ENCODE results near the gene PSPN.

PSPN gene

GRCh38 chr19:6415591-6416190, 40.0 kb upstream of the PSPN start:
- Histone ChIP-seq H3K4me3 (ENCODE audit: extremely low read depth, insufficient read depth, low read length, poor library complexity, severe bottlenecking) (no peak overlapping the region), H3K36me3 (ENCODE audit: control insufficient read depth, insufficient read depth, low read length) (peaks cover 82% of the 10 kb centered on the region), H3K9me3 (ENCODE audit: control insufficient read depth, low read length) (no peaks in the 10 kb centered on the region), H3K27ac (ENCODE audit: low read depth, low read length, severe bottlenecking) (no peak overlapping the region), H3K4me1 (ENCODE audit: control insufficient read depth, insufficient read depth, low read length, poor library complexity, severe bottlenecking) (no peaks in the 10 kb centered on the region)
- WGBS, 2 experiments (ENCODE audit: insufficient coverage in 2 of 2) = 92 to 96% methylated on average over 19 to 32 of the region's 32 CpGs

- no peak overlapping the region for H3K27ac ChIP-seq (ENCODE audit: low read depth, low read length, severe bottlenecking)
- H3K4me3 ChIP-seq (ENCODE audit: extremely low read depth, insufficient read depth, low read length, poor library complexity, severe bottlenecking) = no peak overlapping the region
- no peaks in the 10 kb centered on the region for H3K4me1 ChIP-seq (ENCODE audit: control insufficient read depth, insufficient read depth, low read length, poor library complexity, severe bottlenecking)
- peaks cover 75% of the 10 kb centered on the region for H3K36me3 ChIP-seq (ENCODE audit: control insufficient read depth, insufficient read depth, low read length)
- no peaks in the 10 kb centered on the region for H3K9me3 ChIP-seq (ENCODE audit: control insufficient read depth, low read length)
- 96 to 98% methylated on average over 36 to 43 of the region's 47 CpGs for WGBS, 2 experiments (ENCODE audit: insufficient coverage in 2 of 2)
Measured at GRCh38 chr19:6414793-6415590, 39.3 kb upstream of the PSPN start.

DNA sequence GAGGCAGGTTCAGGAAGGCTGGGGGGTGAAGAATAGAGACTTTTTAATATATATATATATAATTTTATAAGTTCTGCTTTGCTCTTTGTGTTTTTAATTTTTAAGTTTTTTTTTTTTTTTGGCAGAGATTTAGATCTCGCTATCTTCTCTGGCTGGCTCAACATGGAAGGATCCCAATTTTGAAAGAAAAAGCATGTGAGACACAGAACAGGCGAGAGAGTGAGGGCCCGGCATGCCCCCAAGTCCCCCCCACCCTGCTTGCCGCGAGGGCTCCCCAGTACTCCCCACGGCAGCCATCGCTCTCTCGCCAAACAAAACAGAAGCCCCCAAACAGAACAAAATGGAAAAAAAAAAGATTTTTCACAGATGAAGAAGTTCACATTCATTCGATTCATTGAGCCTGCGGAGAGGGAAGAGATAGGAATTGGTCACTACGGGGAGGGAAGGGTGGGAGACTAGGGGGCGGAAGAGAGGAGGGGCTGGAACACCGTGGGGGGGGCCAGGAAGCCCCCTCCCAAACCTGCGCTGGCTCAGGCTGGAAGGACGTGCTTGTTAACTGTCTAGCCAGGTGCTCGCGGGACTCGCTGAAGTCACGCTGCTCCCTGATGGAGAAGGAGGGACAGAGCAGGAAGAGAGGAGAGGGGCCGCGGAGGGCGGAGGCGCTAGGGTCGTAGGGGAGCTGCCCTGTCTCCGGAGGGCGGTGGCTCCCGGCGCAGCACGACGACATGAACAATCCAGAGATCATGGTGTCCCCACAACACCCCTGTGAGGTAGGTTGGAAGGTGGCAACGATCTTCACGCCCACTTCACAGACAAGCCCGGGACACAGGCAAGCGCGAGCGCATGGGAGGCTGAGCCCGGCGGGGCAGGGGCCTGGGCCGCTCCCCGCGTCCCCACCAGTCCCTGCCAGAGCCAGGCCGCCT, 38.2 kb upstream of the PSPN start:
- WGBS, 2 experiments (ENCODE audit: insufficient coverage in 2 of 2) = 87% methylated on average over 30 of the region's 42 CpGs
- no peaks in the 10 kb centered on the region for H3K9me3 ChIP-seq (ENCODE audit: control insufficient read depth, low read length)
- H3K36me3 ChIP-seq (ENCODE audit: control insufficient read depth, insufficient read depth, low read length) = peaks cover 65% of the 10 kb centered on the region
- H3K27ac ChIP-seq (ENCODE audit: low read depth, low read length, severe bottlenecking) = no peak overlapping the region
- H3K4me1 ChIP-seq (ENCODE audit: control insufficient read depth, insufficient read depth, low read length, poor library complexity, severe bottlenecking) = no peaks in the 10 kb centered on the region
- no peak overlapping the region for H3K4me3 ChIP-seq (ENCODE audit: extremely low read depth, insufficient read depth, low read length, poor library complexity, severe bottlenecking)

GRCh38 chr19:6413291-6413690, 37.6 kb upstream of the PSPN start:
- Histone ChIP-seq H3K9me3 (ENCODE audit: control insufficient read depth, low read length) (no peaks in the 10 kb centered on the region), H3K27ac (ENCODE audit: low read depth, low read length, severe bottlenecking) (no peak overlapping the region), H3K36me3 (ENCODE audit: control insufficient read depth, insufficient read depth, low read length) (peaks cover 58% of the 10 kb centered on the region), H3K4me1 (ENCODE audit: control insufficient read depth, insufficient read depth, low read length, poor library complexity, severe bottlenecking) (no peaks in the 10 kb centered on the region), H3K4me3 (ENCODE audit: extremely low read depth, insufficient read depth, low read length, poor library complexity, severe bottlenecking) (no peak overlapping the region)
- WGBS, 2 experiments (ENCODE audit: insufficient coverage in 2 of 2) = no CpG with 5 or more reads among the region's 10 CpGs

DNA sequence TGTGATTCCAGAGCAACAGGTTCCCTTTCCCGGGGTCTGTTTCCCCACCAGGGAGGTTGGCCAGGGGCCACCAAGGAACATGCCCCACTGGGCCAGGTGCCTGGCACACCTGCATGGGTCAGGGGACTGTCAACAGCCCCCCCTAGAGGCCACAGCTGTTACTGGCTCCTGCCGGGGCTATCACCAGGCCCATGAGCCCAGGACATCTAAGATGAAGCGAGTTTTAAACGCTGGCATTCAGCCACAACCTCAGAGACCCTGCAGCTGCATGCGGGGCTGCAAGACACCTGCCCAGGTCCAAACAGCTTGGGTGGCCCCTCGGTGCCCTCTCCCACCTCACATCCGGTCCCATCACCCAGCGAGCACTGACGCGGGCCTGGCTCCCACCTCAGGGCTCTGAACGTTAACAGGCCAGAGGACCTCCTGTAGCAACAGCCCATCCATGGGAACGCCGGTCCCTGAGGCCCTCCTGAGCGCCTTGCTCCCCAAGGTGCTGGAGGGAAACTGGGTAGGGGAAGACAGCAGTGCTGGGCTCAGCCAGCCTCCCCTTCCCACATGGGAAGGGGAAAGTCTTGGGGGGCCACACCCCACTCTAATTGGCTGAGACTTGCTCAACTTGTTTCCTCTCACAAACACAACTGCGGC, 36.8 kb upstream of the PSPN start:
- WGBS, 2 experiments (ENCODE audit: insufficient coverage in 2 of 2) = 82 to 88% methylated on average over 13 to 14 of the region's 15 CpGs
- Histone ChIP-seq H3K27ac (ENCODE audit: low read depth, low read length, severe bottlenecking) (peak overlapping the region; percentile 5), H3K4me1 (ENCODE audit: control insufficient read depth, insufficient read depth, low read length, poor library complexity, severe bottlenecking) (no peaks in the 10 kb centered on the region), H3K9me3 (ENCODE audit: control insufficient read depth, low read length) (no peaks in the 10 kb centered on the region), H3K36me3 (ENCODE audit: control insufficient read depth, insufficient read depth, low read length) (peaks cover 51% of the 10 kb centered on the region), H3K4me3 (ENCODE audit: extremely low read depth, insufficient read depth, low read length, poor library complexity, severe bottlenecking) (no peak overlapping the region)

DNA sequence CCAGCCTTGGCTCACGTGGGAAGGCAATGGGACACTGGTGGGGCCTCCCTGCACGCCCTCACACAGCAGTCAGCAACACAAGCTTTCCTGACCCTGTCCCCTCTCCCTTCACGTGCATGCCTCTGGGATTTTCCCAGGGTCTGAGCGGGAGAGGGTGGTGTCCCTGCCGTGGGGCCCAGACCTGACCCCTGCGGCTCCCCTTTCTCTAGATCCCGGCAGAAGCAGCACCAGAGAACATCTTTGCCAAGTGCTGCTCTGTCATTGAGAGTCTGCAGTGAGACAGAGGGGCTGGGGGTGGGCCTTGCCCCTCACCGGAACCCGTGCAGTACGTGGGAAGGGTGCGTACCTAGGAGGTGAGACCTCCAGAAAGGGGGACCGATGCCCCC, 36.3 kb upstream of the PSPN start:
- Histone ChIP-seq H3K4me3 (ENCODE audit: extremely low read depth, insufficient read depth, low read length, poor library complexity, severe bottlenecking) (no peak overlapping the region), H3K36me3 (ENCODE audit: control insufficient read depth, insufficient read depth, low read length) (peaks cover 46% of the 10 kb centered on the region), H3K27ac (ENCODE audit: low read depth, low read length, severe bottlenecking) (peak overlapping the region; percentile 5), H3K4me1 (ENCODE audit: control insufficient read depth, insufficient read depth, low read length, poor library complexity, severe bottlenecking) (no peaks in the 10 kb centered on the region), H3K9me3 (ENCODE audit: control insufficient read depth, low read length) (no peaks in the 10 kb centered on the region)
- WGBS, 2 experiments (ENCODE audit: insufficient coverage in 2 of 2) = 90 to 96% methylated on average over 9 to 11 of the region's 12 CpGs

DNA sequence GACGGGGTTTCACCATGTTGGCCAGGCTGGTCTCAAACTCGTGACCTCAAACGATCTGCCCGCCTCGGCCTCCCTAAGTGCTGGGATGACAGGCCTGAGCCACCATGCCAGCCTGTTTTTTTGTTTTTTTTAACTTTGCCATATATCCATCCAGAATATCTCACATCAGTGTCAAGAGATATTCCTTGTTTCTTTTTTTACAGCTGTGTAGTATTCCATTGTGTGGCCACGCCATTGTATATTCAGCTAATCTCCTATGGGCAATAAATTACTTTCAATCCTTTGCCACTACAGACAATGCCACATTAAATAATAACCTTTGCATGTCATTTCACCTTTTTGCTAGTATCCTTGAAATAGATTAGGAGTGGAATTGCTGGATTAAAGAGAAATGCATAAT, 33.6 kb upstream of the PSPN start:
- Histone ChIP-seq H3K4me3 (ENCODE audit: extremely low read depth, insufficient read depth, low read length, poor library complexity, severe bottlenecking) (no peak overlapping the region), H3K36me3 (ENCODE audit: control insufficient read depth, insufficient read depth, low read length) (peaks cover 19% of the 10 kb centered on the region), H3K9me3 (ENCODE audit: control insufficient read depth, low read length) (no peaks in the 10 kb centered on the region), H3K4me1 (ENCODE audit: control insufficient read depth, insufficient read depth, low read length, poor library complexity, severe bottlenecking) (no peaks in the 10 kb centered on the region), H3K27ac (ENCODE audit: low read depth, low read length, severe bottlenecking) (no peak overlapping the region)
- 87 to 95% methylated on average over 5 to 6 of the region's 6 CpGs for WGBS, 2 experiments (ENCODE audit: insufficient coverage in 2 of 2)

DNA sequence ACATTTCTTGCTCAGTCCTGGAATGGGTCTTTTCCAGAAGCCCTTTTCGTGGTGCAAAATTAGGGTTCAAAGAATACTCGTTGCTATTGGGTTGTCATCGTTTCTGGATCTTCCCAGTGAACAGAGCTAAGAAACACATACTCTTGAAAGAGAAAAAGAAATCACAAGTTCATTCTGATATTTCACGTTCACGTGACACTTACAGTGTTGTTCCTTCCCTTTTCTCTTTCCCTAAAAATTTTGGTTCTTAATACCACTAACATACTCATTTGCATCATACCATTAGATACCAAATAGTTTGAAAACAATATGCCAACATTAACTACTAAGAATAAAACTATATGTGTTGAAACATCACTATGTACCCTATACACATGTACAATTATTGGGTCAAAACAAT, 30.7 kb upstream of the PSPN start:
- WGBS, 2 experiments (ENCODE audit: insufficient coverage in 2 of 2) = 90 to 93% methylated on average over 3 to 5 of the region's 5 CpGs
- Histone ChIP-seq H3K9me3 (ENCODE audit: control insufficient read depth, low read length) (no peaks in the 10 kb centered on the region), H3K27ac (ENCODE audit: low read depth, low read length, severe bottlenecking) (no peak overlapping the region), H3K36me3 (ENCODE audit: control insufficient read depth, insufficient read depth, low read length) (no peaks in the 10 kb centered on the region), H3K4me3 (ENCODE audit: extremely low read depth, insufficient read depth, low read length, poor library complexity, severe bottlenecking) (no peak overlapping the region), H3K4me1 (ENCODE audit: control insufficient read depth, insufficient read depth, low read length, poor library complexity, severe bottlenecking) (peaks cover 10% of the 10 kb centered on the region)

- peaks cover 10% of the 10 kb centered on the region for H3K4me1 ChIP-seq (ENCODE audit: control insufficient read depth, insufficient read depth, low read length, poor library complexity, severe bottlenecking)
- peak overlapping the region; percentile 33 for H3K27ac ChIP-seq (ENCODE audit: low read depth, low read length, severe bottlenecking)
- H3K9me3 ChIP-seq (ENCODE audit: control insufficient read depth, low read length) = no peaks in the 10 kb centered on the region
- H3K4me3 ChIP-seq (ENCODE audit: extremely low read depth, insufficient read depth, low read length, poor library complexity, severe bottlenecking) = no peak overlapping the region
- 85 to 86% methylated on average over 19 of the region's 22 CpGs for WGBS, 2 experiments (ENCODE audit: insufficient coverage in 2 of 2)
- H3K36me3 ChIP-seq (ENCODE audit: control insufficient read depth, insufficient read depth, low read length) = no peaks in the 10 kb centered on the region
Measured at GRCh38 chr19:6402837-6403608, 27.3 kb upstream of the PSPN start.

DNA sequence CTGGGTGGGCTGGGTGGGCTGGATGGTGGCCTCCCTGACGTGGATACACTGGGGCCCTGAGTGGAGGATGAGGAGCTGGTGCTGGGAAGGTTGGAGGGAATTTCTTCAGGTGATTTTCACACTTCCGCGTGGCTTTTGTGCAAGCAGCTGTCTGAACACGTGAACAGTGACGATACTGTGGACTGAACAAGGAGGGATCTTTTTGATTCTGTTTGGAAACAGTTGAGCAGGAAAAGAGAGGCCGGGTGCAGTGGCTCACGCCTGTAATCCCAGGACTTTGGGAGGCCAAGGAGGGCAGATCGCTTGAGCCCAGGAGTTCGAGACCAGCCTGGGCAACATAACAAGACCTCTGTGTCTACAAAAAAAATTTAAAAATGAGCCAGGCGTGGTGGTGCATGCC, 26.3 kb upstream of the PSPN start:
- Histone ChIP-seq H3K36me3 (ENCODE audit: control insufficient read depth, insufficient read depth, low read length) (no peaks in the 10 kb centered on the region), H3K27ac (ENCODE audit: low read depth, low read length, severe bottlenecking) (peak overlapping the region; percentile 5), H3K4me3 (ENCODE audit: extremely low read depth, insufficient read depth, low read length, poor library complexity, severe bottlenecking) (no peak overlapping the region), H3K9me3 (ENCODE audit: control insufficient read depth, low read length) (no peaks in the 10 kb centered on the region), H3K4me1 (ENCODE audit: control insufficient read depth, insufficient read depth, low read length, poor library complexity, severe bottlenecking) (peaks cover 10% of the 10 kb centered on the region)
- WGBS, 2 experiments (ENCODE audit: insufficient coverage in 2 of 2) = 92 to 97% methylated on average over 9 of the region's 10 CpGs
